ENCODE data around the gene SNAP47.

DNA sequence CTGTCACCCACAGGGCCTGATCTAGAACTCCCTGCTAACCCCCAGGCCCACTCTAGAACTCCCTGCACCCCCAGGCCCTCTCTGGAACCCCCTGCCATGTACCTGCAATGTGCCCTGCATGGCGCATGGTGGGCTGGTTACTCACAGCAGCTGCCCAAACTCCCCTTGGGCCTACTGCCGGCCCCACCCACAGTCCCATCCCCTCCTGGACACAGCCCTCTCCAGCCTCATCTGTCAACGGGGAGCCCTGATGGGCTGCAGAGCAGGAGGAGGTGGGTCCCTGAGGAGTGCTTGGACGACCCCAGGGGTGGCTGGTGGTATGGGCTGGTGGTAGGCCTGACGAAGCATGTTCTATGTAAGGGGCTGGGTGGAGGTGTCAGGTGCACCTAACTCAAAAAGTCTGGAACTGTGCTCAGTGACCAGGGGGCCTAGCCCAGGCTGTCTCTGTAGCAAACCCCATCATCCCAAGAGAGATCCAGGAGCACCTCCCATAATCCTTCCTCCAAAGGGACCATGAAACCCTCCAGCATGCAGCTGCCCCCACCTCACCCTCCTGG, 61.2 kb downstream of the SNAP47 start:
- TF ChIP-seq, protein P1, sequence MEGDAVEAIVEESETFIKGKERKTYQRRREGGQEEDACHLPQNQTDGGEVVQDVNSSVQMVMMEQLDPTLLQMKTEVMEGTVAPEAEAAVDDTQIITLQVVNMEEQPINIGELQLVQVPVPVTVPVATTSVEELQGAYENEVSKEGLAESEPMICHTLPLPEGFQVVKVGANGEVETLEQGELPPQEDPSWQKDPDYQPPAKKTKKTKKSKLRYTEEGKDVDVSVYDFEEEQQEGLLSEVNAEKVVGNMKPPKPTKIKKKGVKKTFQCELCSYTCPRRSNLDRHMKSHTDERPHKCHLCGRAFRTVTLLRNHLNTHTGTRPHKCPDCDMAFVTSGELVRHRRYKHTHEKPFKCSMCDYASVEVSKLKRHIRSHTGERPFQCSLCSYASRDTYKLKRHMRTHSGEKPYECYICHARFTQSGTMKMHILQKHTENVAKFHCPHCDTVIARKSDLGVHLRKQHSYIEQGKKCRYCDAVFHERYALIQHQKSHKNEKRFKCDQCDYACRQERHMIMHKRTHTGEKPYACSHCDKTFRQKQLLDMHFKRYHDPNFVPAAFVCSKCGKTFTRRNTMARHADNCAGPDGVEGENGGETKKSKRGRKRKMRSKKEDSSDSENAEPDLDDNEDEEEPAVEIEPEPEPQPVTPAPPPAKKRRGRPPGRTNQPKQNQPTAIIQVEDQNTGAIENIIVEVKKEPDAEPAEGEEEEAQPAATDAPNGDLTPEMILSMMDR (IDR thresholded peaks at IDR 0.05) = no peak
- no peak for TF ChIP-seq POLR2A (IDR thresholded peaks at IDR 0.05)

All from body of pancreas (tissue), 4 donors.